B cell (primary cell): ENCODE data around the gene ATXN7L3B.

ENCODE experiments used
- CTCF ChIP-seq: fragments of 200-600 bp; IDR thresholded peaks from one replicate; pipeline ENCODE4 v1.8.0; 2022; ENCODE audit warnings: antibody characterized with exemption, mild to moderate bottlenecking
- EZH2 ChIP-seq: IDR thresholded peaks from 2 replicates; pipeline ENCODE4 v1.6.1; 2012; ENCODE audit warnings: borderline replicate concordance, low read depth, mild to moderate bottlenecking, moderate library complexity, low read length; ENCODE audit not compliant: insufficient read depth, poor library complexity, severe bottlenecking

DNA sequence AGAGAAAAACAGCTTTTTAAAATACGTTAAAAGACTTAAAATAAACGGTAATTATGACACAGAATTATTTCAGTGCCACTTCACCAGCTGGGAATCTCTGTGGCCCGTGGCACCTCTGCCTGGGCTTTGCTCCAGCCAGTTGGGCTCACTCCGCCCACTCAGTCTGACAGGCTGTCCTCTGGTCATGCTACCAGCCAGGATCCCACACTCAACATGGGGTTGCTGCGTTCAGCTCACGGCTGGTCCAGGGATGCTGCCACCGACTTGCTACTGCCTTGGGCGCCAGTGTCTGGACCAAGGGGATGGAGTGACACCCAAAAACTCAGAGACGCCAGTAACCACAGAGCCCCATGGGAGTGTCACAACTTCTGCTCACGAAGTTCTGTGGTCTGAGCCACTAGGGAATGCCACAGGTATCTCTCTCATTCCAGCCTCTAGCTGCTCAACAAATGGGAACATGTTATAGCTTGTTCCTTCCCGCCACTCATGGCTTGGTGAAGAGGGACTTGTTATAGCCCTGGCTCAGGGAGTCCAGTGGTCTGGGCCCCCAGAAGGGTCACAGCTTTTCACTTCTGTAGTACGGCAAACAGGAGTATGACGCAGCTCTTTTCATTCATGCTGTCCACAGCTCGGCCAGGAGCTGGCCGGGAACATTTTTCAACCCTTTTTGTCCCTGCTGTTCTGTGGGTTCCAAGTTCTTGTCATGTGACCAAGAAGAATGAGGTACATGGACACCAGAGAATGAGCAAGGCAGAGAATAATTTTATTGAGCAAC is 23.4 kb upstream of the ATXN7L3B start:
- no peak for TF ChIP-seq CTCF
- TF ChIP-seq EZH2, result no peak
